HG03095 (cell line): ENCODE results near the gene SNRNP200.

Experiments used
- ATAC-seq: cut with Tn5 transposase; IDR thresholded peaks from one replicate; pipeline ENCODE4 v1.9.1; 2021; ENCODE audit warnings: moderate library complexity; ENCODE audit not compliant: unreplicated experiment

The SNRNP200 gene

GRCh38 chr2:96305091-96305978 lies at the start of gene SNRNP200:
Gene SNRNP200 (minus strand): TSS chr2:96305546. CDS start chr2:96305437, 109 bp downstream.
- peak; percentile 94 for ATAC-seq

- ATAC-seq = no peak
Measured at GRCh38 chr2:96354492-96354891, 49.1 kb upstream of the SNRNP200 start.

GRCh38 chr2:96353606-96354101 lies 48.3 kb upstream of the SNRNP200 start:
- ATAC-seq = no peak

GRCh38 chr2:96353032-96353561 lies 47.8 kb upstream of the SNRNP200 start:
- ATAC-seq = no peak

GRCh38 chr2:96347395-96347794 lies 42.0 kb upstream of the SNRNP200 start:
- no peak for ATAC-seq

GRCh38 chr2:96345868-96346462 lies 40.6 kb upstream of the SNRNP200 start:
- ATAC-seq = no peak

- ATAC-seq = no peak
Measured at GRCh38 chr2:96345438-96345837, 40.1 kb upstream of the SNRNP200 start.

GRCh38 chr2:96344011-96344410 lies 38.7 kb upstream of the SNRNP200 start:
- ATAC-seq = peak; percentile 75

- ATAC-seq = no peak
Measured at GRCh38 chr2:96342085-96342484, 36.7 kb upstream of the SNRNP200 start.

- no peak for ATAC-seq
Measured at GRCh38 chr2:96341641-96342040, 36.3 kb upstream of the SNRNP200 start.

- no peak for ATAC-seq
Measured at GRCh38 chr2:96340493-96341414, 35.4 kb upstream of the SNRNP200 start.

- no peak for ATAC-seq
Measured at GRCh38 chr2:96336873-96337272, 31.5 kb upstream of the SNRNP200 start.

- no peak for ATAC-seq
Measured at GRCh38 chr2:96336104-96336775, 30.9 kb upstream of the SNRNP200 start.

- ATAC-seq = no peak
Measured at GRCh38 chr2:96333708-96334107, 28.4 kb upstream of the SNRNP200 start.

GRCh38 chr2:96330407-96330806 lies 25.1 kb upstream of the SNRNP200 start:
- no peak for ATAC-seq

- ATAC-seq = no peak
Measured at GRCh38 chr2:96329874-96330273, 24.5 kb upstream of the SNRNP200 start.

- no peak for ATAC-seq
Measured at GRCh38 chr2:96329456-96329855, 24.1 kb upstream of the SNRNP200 start.

- ATAC-seq = no peak
Measured at GRCh38 chr2:96326990-96327820, 21.9 kb upstream of the SNRNP200 start.

- ATAC-seq = no peak
Measured at GRCh38 chr2:96326564-96326963, 21.2 kb upstream of the SNRNP200 start.
